Ishikawa (cell line): Measurements from ENCODE around the gene TRIP12.
A peak's percentile ranks its signal among the peaks of the same experiment; 100 is the strongest.

Experiments
- CEBPB ChIP-seq: IDR thresholded peaks from 2 replicates; pipeline ENCODE4 v1.6.1; 2012
- CREB1 ChIP-seq: IDR thresholded peaks from 2 replicates; pipeline ENCODE4 v1.6.1; 2012; ENCODE audit warnings: low read depth
- EGR1 ChIP-seq: IDR thresholded peaks from 2 replicates; pipeline ENCODE4 v1.6.1; 2012
- EP300 ChIP-seq: IDR thresholded peaks from 2 replicates; pipeline ENCODE4 v1.6.1; 2012; ENCODE audit warnings: borderline replicate concordance
- FOXM1 ChIP-seq: IDR thresholded peaks from 2 replicates; pipeline ENCODE4 v1.6.1; 2012; ENCODE audit warnings: low read depth, borderline replicate concordance
- MAX ChIP-seq: IDR thresholded peaks from 2 replicates; pipeline ENCODE4 v1.6.1; 2012
- NFIC ChIP-seq: IDR thresholded peaks from 2 replicates; pipeline ENCODE4 v1.6.1; 2012
- RAD21 ChIP-seq: IDR thresholded peaks from 2 replicates; pipeline ENCODE4 v1.6.1; 2012; ENCODE audit warnings: low read depth
- REST ChIP-seq: IDR thresholded peaks from 2 replicates; pipeline ENCODE4 v1.6.1; 2012; ENCODE audit warnings: low read depth, mild to moderate bottlenecking
- TAF1 ChIP-seq: IDR thresholded peaks from 2 replicates; pipeline ENCODE4 v1.6.1; 2012; ENCODE audit warnings: low read depth, mild to moderate bottlenecking
- TCF12 ChIP-seq: IDR thresholded peaks from 2 replicates; pipeline ENCODE4 v1.6.1; 2012; ENCODE audit warnings: low read depth
- TEAD4 ChIP-seq: IDR thresholded peaks from 2 replicates; pipeline ENCODE4 v1.6.1; 2012
- USF1 ChIP-seq: IDR thresholded peaks from 2 replicates; pipeline ENCODE4 v1.6.1; 2012
- YY1 ChIP-seq: IDR thresholded peaks from 2 replicates; pipeline ENCODE4 v1.6.1; 2012; ENCODE audit warnings: low read depth
- ZBTB7A ChIP-seq: IDR thresholded peaks from 2 replicates; pipeline ENCODE4 v1.6.1; 2012; ENCODE audit warnings: low read depth

Gene TRIP12

GRCh38 chr2:229921892-229922448, at the start of gene TRIP12:
Gene TRIP12 (minus strand): TSS chr2:229922009. CDS start chr2:229880079, 41,930 bp downstream.
- TF ChIP-seq TAF1 (peak; percentile 47; the same call in 1 of the 2 replicates), NFIC (0 out of 2 replicates have a peak, but pooled peaks have one; percentile 23), ZBTB7A (no peak; the same call in 1 of the 2 replicates), USF1 (no peak), CEBPB (no peak), EP300 (peak; percentile 15; the same call in 1 of the 2 replicates), RAD21 (no peak), REST (no peak), MAX (no peak; the same call in 1 of the 2 replicates), TEAD4 (no peak), YY1 (no peak), TCF12 (peak; percentile 70), CREB1 (no peak), EGR1 (no peak; the same call in 1 of the 2 replicates), FOXM1 (peak; percentile 39; the same call in 1 of the 2 replicates)

- TF ChIP-seq FOXM1: no peak
- TF ChIP-seq RAD21: no peak
- TF ChIP-seq CEBPB: no peak
- no peak for TF ChIP-seq EGR1
- TF ChIP-seq TEAD4: no peak
- TF ChIP-seq REST: no peak
- no peak for TF ChIP-seq ZBTB7A
- TF ChIP-seq USF1: no peak
- TF ChIP-seq TAF1: no peak
- no peak for TF ChIP-seq YY1
- no peak for TF ChIP-seq MAX
- no peak for TF ChIP-seq EP300
- TF ChIP-seq NFIC: no peak
- TF ChIP-seq CREB1: no peak
- TF ChIP-seq TCF12: no peak
Observed at GRCh38 chr2:229971298-229971790, 49.5 kb upstream of the TRIP12 start.

GRCh38 chr2:229970406-229970805, 48.6 kb upstream of the TRIP12 start:
- no peak for TF ChIP-seq MAX
- TF ChIP-seq FOXM1: no peak
- no peak for TF ChIP-seq EGR1
- no peak for TF ChIP-seq TAF1
- TF ChIP-seq TEAD4: no peak
- TF ChIP-seq TCF12: no peak
- TF ChIP-seq CEBPB: no peak
- no peak for TF ChIP-seq USF1
- TF ChIP-seq ZBTB7A: no peak
- no peak for TF ChIP-seq EP300
- no peak for TF ChIP-seq YY1

GRCh38 chr2:229969921-229970320, 48.1 kb upstream of the TRIP12 start:
- TF ChIP-seq YY1 (no peak), TEAD4 (no peak), FOXM1 (no peak), EP300 (no peak), REST (no peak), USF1 (no peak), TCF12 (no peak), RAD21 (no peak), TAF1 (no peak), EGR1 (no peak), ZBTB7A (no peak), MAX (no peak)
